ENCODE data around the gene RAE1.
A peak's percentile ranks its signal among the peaks of the same experiment; 100 is the strongest.

RAE1 gene

GRCh38 chr20:57392512-57393271, 41.6 kb downstream of the RAE1 start:
- TF ChIP-seq CTCF (IDR thresholded peaks at IDR 0.05; ENCODE audit: borderline replicate concordance, insufficient read depth, low read depth, low read length), result no peak
- H3K4me3 ChIP-seq (ENCODE audit: low read depth, low read length), result peak overlapping the region; percentile 57

GRCh38 chr20:57393321-57394120, 42.5 kb downstream of the RAE1 start:
- no peak for TF ChIP-seq CTCF (IDR thresholded peaks at IDR 0.05; ENCODE audit: borderline replicate concordance, insufficient read depth, low read depth, low read length)
- peak overlapping the region; percentile 57 for H3K4me3 ChIP-seq (ENCODE audit: low read depth, low read length)

- peak overlapping the region; percentile 57 for H3K4me3 ChIP-seq (ENCODE audit: low read depth, low read length)
- no peak for TF ChIP-seq CTCF (IDR thresholded peaks at IDR 0.05; ENCODE audit: borderline replicate concordance, insufficient read depth, low read depth, low read length)
Measured at GRCh38 chr20:57394121-57395082, 43.3 kb downstream of the RAE1 start.

- no peak for TF ChIP-seq CTCF (IDR thresholded peaks at IDR 0.05; ENCODE audit: borderline replicate concordance, insufficient read depth, low read depth, low read length)
- H3K4me3 ChIP-seq (ENCODE audit: low read depth, low read length), result no peak overlapping the region
Measured at GRCh38 chr20:57395111-57395966, 44.3 kb downstream of the RAE1 start.

GRCh38 chr20:57396212-57396983, 45.3 kb downstream of the RAE1 start:
- TF ChIP-seq CTCF (IDR thresholded peaks at IDR 0.05; ENCODE audit: borderline replicate concordance, insufficient read depth, low read depth, low read length), result no peak
- H3K4me3 ChIP-seq (ENCODE audit: low read depth, low read length), result no peak overlapping the region
